Activated T-helper 17 cell treated with anti-CD3 and anti-CD28 coated beads, Interleukin-2, amount 50 U/mL, for 72 hours (primary cell): Measurements from ENCODE around the gene GSTM3. TPM values are rescaled to one million over a fixed set of nuclear protein-coding genes. Genes with fewer than 3 reads are reported as not detected.
"Not testable (repeated sequence)": the region's sequence is repeated elsewhere in the genome, so short reads cannot be mapped to it uniquely, and the experiment has no call there.

Experiments
- ATAC-seq: fragments of 150-1000 bp; cut with Tn5 transposase; replicated peaks from 2 replicates; pipeline ENCODE4 v1.10.0; 2021; ENCODE audit warnings: mild to moderate bottlenecking, moderate library complexity
- H3K27ac Mint-ChIP-seq: one replicate; pipeline ENCODE4 v1.8.0; 2022; ENCODE audit warnings: mixed read lengths
- H3K27me3 Mint-ChIP-seq: one replicate; pipeline ENCODE4 v1.8.0; 2022; ENCODE audit warnings: mixed read lengths
- H3K36me3 Mint-ChIP-seq: one replicate; pipeline ENCODE4 v1.8.0; 2022; ENCODE audit warnings: low read depth, mild to moderate bottlenecking, mixed read lengths
- H3K4me1 Mint-ChIP-seq: one replicate; pipeline ENCODE4 v1.8.0; 2022; ENCODE audit warnings: mixed read lengths
- H3K4me3 Mint-ChIP-seq: one replicate; pipeline ENCODE4 v1.8.0; 2022; ENCODE audit warnings: mild to moderate bottlenecking, mixed read lengths
- H3K9me3 Mint-ChIP-seq: one replicate; pipeline ENCODE4 v1.8.0; 2022; ENCODE audit warnings: mixed read lengths
- total RNA-seq, 2 donors: library from RNA; stranded (reverse); gene quantifications; one replicate each; pipeline ENCODE4 v1.2.3, GENCODE V29; 2022

The GSTM3 gene
- total RNA-seq, 2 donors from 2014 or later, result 8.9 to 30.2 TPM

DNA sequence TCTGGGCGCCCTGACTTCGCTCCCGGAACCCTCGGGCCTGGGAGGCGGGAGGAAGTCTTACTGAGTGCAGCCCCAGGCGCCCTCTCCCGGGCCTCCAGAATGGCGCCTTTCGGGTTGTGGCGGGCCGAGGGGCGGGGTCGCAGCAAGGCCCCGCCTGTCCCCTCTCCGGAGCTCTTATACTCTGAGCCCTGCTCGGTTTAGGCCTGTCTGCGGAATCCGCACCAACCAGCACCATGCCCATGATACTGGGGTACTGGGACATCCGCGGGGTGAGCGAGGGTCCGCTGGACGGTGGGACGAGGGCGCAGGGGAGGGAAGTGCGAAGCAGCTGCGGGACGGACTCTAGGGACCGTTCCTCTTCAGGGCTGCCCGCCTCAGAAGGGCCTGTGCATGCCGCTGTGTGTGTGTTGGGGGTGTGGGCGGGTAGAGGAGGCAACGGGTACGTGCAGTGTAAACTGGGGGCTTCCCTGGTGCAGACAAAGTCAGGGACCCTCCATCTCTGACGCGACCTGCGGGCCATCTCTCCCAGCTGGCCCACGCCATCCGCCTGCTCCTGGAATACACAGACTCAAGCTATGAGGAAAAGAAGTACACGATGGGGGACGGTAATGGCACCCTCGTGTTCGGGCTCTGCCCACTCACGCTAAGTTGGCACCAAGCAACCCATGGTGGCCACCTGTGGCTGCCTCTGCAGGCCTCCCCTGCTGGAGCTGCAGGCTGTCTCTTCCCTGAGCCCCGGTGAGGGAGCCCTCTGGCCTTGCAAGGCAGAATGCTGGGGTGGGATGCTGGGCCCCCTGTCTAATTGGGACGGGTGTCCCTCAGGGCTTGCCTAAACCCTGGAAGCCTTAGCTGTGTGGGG, 53.0 kb downstream of the GSTM3 start, which contains the start of gene GSTM1:
Gene GSTM1 (plus strand): TSS at position 177 of the 859 bp plus-strand sequence. CDS start 57 bp downstream, at position 234.
- H3K27ac Mint-ChIP-seq, result no peak within 1 kb of the TSS
- no peaks in the 10 kb centered on the region for H3K4me1 Mint-ChIP-seq
- H3K4me3 Mint-ChIP-seq, result no peak within 1 kb of the TSS

DNA sequence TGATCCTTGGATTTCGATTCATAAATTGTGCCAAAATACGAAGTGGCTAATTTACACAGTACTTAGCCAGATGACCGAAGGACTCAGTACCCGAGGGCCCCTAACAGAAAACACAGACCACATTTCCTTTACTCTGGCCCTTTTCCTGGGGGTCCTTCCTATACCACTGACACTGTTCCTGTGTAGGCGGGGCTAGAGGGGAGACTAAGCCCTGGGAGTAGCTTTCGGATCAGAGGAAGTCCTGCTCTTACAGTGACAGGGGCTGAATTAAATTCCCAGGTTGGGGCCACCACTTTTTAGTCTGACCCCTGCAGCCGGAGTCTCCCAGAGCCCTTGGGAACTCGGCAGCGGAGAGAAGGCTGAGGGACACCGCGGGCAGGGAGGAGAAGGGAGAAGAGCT, 53.7 kb downstream of the GSTM3 start:
- not testable (repeated sequence) for ATAC-seq, H3K27me3 Mint-ChIP-seq, H3K9me3 Mint-ChIP-seq, H3K36me3 Mint-ChIP-seq, H3K4me3 Mint-ChIP-seq, H3K4me1 Mint-ChIP-seq, H3K27ac Mint-ChIP-seq

More for the DNA sequence above, 53.0 kb downstream of the GSTM3 start, which contains the start of gene GSTM1:
- no peaks in the 10 kb centered on the region for H3K9me3 Mint-ChIP-seq
- no peaks in the 10 kb centered on the region for H3K27me3 Mint-ChIP-seq
- no peaks in the 10 kb centered on the region for H3K36me3 Mint-ChIP-seq
- ATAC-seq, result no peak

DNA sequence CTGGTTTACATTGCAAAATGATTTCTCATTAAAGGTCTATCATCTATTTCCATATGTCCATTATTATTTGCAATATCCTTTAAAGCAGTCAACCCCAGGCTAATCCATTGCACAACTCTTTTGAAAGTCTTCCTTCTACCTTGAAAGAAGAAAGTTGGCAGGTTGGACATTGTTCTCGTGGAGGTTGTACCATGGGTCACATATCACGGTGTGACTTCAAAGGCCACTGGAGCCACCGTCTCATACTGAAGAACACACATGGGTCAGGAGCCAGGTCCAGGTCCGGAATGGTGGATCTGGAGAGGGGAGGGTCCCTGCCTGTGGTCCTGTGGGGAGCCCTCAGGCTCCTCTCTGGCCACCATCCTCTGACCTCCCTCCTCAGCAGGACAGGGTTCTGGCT, 54.9 kb downstream of the GSTM3 start:
- H3K36me3 Mint-ChIP-seq, H3K9me3 Mint-ChIP-seq, H3K27me3 Mint-ChIP-seq, H3K4me3 Mint-ChIP-seq, H3K4me1 Mint-ChIP-seq, H3K27ac Mint-ChIP-seq, ATAC-seq: not testable (repeated sequence)

- not testable (repeated sequence) for H3K9me3 Mint-ChIP-seq, H3K27ac Mint-ChIP-seq, H3K4me1 Mint-ChIP-seq, H3K4me3 Mint-ChIP-seq, ATAC-seq, H3K36me3 Mint-ChIP-seq, H3K27me3 Mint-ChIP-seq
These were observed 55.4 kb downstream of the GSTM3 start for GRCh38 chr1:109685399-109685798.

GRCh38 chr1:109684777-109685176, 56.1 kb downstream of the GSTM3 start:
- not testable (repeated sequence) for ATAC-seq, H3K4me1 Mint-ChIP-seq, H3K27me3 Mint-ChIP-seq

More at GRCh38 chr1:109684777-109685176, 56.1 kb downstream of the GSTM3 start:
- H3K4me3 Mint-ChIP-seq, H3K27ac Mint-ChIP-seq, H3K9me3 Mint-ChIP-seq, H3K36me3 Mint-ChIP-seq: not testable (repeated sequence)

Other genes with a start within 250 kb of the GSTM3 start
- 10 to 100 TPM in 1 of 2 donors, 1 to 10 TPM in 1; 7.6 to 19.2 TPM for gene CYB561D1, start 246.9 kb downstream of the GSTM3 start, total RNA-seq
- 1 to 10 TPM; 1.1 to 1.2 TPM for gene AMIGO1, start 231.3 kb downstream of the GSTM3 start, total RNA-seq
- under 1 TPM in 1 of 2 donors, not detected in 1; 0.45 TPM for gene GPR61, start 201.2 kb downstream of the GSTM3 start, total RNA-seq
- 10 to 100 TPM in 1 of 2 donors, 1 to 10 TPM in 1; 10.0 to 11.6 TPM for gene GNAI3, start 192.4 kb downstream of the GSTM3 start, total RNA-seq
- under 1 TPM; 0.32 to 0.54 TPM for gene GNAT2, start 121.4 kb downstream of the GSTM3 start, total RNA-seq
- 100 to 1,000 TPM in 1 of 2 donors, 10 to 100 TPM in 1; 97.1 to 135 TPM for gene AMPD2, start 121.2 kb downstream of the GSTM3 start, total RNA-seq
- gene GSTM4, start 84.9 kb downstream of the GSTM3 start, total RNA-seq, result 10 to 100 TPM; 16.2 to 20.1 TPM
- gene GSTM2, start 73.0 kb downstream of the GSTM3 start, total RNA-seq, result 10 to 100 TPM; 18.5 to 27.5 TPM
- 10 to 100 TPM in 1 of 2 donors, not detected in 1; 86.5 TPM for gene GSTM1, start 53.2 kb downstream of the GSTM3 start, total RNA-seq
- not detected for gene GSTM5, start 28.8 kb downstream of the GSTM3 start, total RNA-seq
- gene EPS8L3, start 22.9 kb upstream of the GSTM3 start, total RNA-seq, result not detected
- gene CSF1, start 169.8 kb upstream of the GSTM3 start, total RNA-seq, result 10 to 100 TPM; 46.8 to 95.4 TPM
- gene AHCYL1, start 243.7 kb upstream of the GSTM3 start, total RNA-seq, result 10 to 100 TPM; 60.1 to 80.8 TPM